ENCODE measurements around the gene ATR.
"Not testable (repeated sequence)": the region's sequence is repeated elsewhere in the genome, so short reads cannot be mapped to it uniquely, and the experiment has no call there.

ATR gene

GRCh38 chr3:142447852-142448823 is 130.4 kb downstream of the ATR start, which contains the start of gene XRN1:
Gene XRN1, minus strand, starts transcription at chr3:142448037. Its CDS starts 93 bp downstream, at chr3:142447944.
- peak; percentile 89 for DNase-seq (ENCODE audit: low spot score)

DNA sequence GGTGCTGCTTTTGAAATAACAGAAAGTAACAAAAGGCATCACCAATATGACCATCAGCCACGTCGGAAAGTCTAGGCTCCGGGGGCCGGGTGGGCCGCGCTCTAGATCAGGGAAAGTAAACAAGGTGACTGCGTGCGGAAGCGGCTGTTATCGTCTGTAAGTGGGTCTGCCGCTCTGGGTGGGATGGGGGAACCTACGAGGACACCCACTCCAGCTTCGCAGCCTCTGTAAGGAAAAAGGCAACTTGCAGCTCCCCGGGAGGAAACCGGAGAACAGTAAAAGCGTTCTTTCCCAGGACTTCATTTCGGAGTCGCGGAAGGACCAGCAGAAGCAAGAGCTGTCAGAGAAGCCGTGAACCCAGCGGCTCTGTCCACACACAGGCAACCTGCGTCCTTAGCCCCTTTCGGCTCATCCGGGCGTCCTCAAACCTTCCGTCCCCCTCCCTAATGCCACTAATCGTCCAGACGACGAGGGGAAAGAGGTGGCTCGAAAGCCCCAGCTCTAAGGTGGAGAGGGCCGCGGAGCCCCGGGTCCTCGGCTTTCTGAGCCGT is 131.2 kb downstream of the ATR start:
- peak; percentile 56 for DNase-seq (ENCODE audit: low spot score)

DNA sequence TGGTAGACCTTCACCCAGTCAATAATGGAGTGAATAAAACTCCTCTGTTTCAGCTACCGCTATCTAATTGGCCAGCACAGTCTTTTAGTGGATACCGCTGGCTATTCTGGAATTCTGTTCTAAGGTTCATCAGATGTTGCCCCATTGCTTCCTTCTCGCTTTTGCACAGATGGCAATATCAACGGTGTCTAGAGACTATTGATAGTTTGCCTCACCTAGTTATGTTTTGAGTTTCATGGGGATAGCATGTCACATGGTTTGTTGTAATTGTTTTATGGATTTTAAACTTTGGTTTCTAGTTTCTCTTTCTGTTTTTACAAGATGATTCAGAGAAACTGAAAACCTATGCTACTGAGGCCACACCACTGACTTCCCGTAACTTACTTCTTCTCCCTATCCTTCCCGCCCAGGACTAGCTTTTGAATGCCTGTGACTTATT is 132.7 kb downstream of the ATR start:
- DNase-seq (ENCODE audit: low spot score) = no peak

DNA sequence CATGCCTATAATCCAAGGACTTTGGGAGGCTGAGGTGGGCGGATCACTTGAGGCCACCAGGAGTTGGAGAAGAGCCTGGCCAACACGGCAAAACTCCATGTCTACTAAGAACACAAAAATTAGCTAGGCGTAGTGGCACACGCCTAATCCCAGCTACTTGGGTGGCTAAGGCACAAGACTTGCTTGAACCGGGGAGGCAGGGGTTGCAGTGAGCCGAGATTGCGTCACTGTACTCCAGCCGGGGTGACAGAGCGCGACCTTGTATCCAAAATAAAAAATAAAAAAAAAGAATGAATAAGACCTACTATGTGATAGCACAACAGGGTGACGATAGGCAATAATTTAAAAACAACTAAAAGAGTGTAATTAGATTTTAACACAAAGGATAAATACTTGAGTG is 134.2 kb downstream of the ATR start:
- no peak for DNase-seq (ENCODE audit: low spot score)

DNA sequence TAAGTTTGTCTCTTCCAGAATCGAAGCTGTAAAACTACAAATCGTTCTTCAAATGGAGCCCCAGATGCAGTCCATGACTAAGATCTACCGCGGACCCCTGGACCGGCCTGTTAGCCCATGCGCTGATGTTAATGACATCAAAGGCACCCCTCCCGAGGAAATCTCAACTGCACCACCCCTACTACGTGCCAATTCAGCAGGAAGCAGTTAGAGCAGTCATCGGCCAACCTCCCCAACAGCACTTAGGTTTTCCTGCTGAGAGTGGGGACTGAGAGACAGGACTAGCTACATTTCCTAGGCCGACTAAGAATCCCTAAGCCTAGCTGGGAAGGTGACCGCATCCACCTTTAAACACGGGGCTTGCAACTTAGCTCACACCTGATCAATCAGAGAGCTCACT is 135.5 kb downstream of the ATR start:
- not testable (repeated sequence) for DNase-seq (ENCODE audit: low spot score)

GRCh38 chr3:142439499-142440220 is 138.9 kb downstream of the ATR start:
- not testable (repeated sequence) for DNase-seq (ENCODE audit: low spot score)

DNA sequence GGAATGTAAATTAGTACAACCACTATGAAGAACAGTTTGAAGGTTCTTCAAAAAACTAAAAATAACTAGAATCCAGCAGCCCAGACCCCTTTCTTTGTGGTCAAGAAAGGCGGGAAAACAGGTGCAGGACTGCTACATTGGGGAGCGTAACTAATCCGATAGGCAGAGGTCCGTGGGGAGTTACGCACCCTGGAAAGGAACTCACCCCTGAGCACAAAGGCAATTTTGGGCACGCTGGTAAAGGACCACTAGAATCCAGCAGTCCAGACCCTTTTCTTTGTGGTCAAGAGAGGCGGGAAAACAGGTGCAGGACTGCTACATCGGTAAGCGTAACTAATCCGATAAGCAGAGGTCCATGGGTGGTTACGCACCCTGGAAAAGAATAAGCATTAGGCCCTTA is 140.4 kb downstream of the ATR start:
- not testable (repeated sequence) for DNase-seq (ENCODE audit: low spot score)

DNA sequence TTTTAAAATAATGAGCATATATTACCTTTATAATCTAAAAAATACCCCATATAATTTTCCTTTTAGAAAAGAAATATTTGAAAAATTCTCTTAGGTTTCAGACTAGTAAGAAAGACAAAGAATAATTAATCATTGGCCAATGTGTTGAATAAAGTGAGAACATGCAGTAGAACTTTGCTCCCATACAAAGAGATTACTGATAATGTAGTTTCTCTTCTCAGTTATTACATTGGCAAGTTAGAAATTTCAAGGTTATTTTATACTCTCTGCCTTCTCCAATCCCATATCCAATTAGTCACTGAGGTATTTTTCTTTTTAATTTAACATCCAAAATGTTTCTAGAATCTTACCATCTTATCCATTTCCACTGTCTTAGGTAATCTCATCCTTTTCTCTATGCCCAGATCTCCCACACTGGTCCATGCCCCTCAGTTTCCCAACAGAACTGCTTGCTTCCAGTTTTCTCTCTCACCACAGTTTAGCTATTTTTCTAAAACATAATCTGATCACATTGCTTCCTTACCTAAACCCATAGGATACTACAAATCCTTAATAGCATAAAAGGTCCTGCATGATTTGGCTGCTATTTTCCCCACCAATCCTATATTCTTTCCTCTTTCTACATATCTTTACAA is 141.5 kb downstream of the ATR start:
- DNase-seq (ENCODE audit: low spot score) = no peak

DNA sequence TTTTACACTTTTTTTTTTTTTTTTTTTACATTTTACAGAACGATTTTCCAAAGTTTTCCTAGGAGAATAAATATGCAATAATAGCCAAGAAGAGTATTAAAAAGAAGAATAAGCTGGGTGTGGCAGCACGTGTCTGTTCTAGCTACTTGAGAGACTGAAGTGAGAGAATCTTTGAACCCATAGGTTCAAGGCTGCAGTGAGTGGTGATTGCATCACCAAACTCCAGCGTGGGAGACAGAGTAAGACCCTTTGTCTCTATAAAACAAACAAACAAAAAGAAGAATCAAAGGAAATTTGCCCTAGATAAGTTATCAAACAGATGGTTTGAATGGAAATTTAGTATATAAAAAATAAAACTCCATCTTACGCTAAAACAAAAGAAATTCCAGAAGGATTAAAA is 144.0 kb downstream of the ATR start:
- no peak for DNase-seq (ENCODE audit: low spot score)

- no peak for DNase-seq (ENCODE audit: low spot score)
Observed at GRCh38 chr3:142433110-142433509, 145.4 kb downstream of the ATR start.

DNA sequence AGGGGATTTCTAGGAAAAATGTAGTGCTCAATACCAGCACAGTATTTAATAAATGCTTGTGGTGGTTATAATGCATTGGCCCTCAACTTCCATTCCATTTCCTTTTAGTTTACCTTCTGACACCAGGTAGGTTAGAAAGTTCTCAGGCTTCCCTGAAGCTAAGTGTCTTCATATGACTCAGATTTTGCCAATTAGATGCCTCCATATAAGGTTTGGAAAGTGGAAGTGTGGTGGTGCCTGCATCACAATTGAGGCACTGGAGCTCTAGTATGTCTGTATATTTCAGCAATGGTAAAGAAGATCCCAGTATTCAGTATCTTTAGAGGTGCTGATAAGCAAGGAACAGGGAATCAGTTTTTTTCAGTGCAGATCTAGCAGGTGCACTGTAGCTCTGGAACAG is 149.0 kb downstream of the ATR start:
- no peak for DNase-seq (ENCODE audit: low spot score)

GRCh38 chr3:142424754-142425153 is 153.8 kb downstream of the ATR start:
- no peak for DNase-seq (ENCODE audit: low spot score)

- no peak for DNase-seq (ENCODE audit: low spot score)
Observed at GRCh38 chr3:142418926-142419592, 159.5 kb downstream of the ATR start.

- DNase-seq (ENCODE audit: low spot score) = no peak
Observed at GRCh38 chr3:142417302-142417701, 161.2 kb downstream of the ATR start.

GRCh38 chr3:142400537-142400936 is 178.0 kb downstream of the ATR start:
- not testable (repeated sequence) for DNase-seq (ENCODE audit: low spot score)

All from Ammon's horn (tissue), 1 donor.